ENCODE measurements around the gene APH1A. TPM values are rescaled to one million over a fixed set of nuclear protein-coding genes. Genes with fewer than 3 reads are reported as not detected.

APH1A gene
- polyA plus RNA-seq, 2 of the 4 experiments (the other 2 are of a cell fraction) = 109 to 118 TPM

DNA sequence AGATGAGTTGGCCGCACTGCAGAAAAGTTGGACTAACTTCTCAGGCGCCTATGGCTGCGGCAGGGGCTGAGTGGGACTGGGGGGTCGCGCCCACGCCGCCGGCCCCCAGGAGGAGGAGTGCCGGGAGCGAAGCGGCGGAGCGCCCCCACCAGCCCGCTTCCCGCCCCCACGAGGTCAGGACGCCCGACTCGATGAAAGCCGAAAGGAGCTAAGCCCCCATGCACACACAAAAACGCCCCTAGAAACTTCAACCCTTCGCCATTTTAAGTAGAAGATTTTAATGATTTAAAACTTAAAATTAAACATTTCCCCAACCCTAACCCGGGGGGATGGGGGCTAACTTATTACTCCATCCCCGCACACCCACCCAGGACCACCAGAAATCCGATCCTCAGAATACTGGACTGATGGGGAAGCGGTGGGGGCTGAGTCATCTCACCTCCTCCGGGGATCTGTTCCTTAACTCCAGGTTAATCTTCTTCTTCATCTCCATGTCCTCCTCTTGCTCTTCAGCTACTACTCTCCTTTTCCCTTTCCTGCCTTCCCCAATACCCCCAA, 33.4 kb downstream of the APH1A start:
- ChIA-PET POLR2A (interaction anchor here (0.6 to 1.0 kb wide), 4 partner anchors 11 to 394 kb away, joined by 3 read pairs; partner anchors contain the start of gene ENSA), CTCF (interaction anchor here (0.7 kb wide), 1 partner anchor 1132 kb away, joined by 3 read pairs; no protein-coding TSS in a partner anchor)
- ATAC-seq (peak; percentile 2 to 7; a peak in 2 of 6 replicates), FAIRE-seq (no peak), DNase-seq (ENCODE audit: low read depth in 1 of 2, low spot score in 1 of 2) (peak in 1 of 2 experiments; percentile 47)
- Histone ChIP-seq H3K4me2 (peak overlapping the region; percentile 89), H3K4me1 (peaks cover 15% of the 10 kb centered on the region), H3K4me3 (peak overlapping the region; percentile 77), H3K9me3 (no peaks in the 10 kb centered on the region), H3K27ac (peak overlapping the region; percentile 87 to 98)
- under 1% methylated on average over 26 of the region's 27 CpGs for WGBS (ENCODE audit: missing lambda C conversion rate)
- TF ChIP-seq, protein P1, sequence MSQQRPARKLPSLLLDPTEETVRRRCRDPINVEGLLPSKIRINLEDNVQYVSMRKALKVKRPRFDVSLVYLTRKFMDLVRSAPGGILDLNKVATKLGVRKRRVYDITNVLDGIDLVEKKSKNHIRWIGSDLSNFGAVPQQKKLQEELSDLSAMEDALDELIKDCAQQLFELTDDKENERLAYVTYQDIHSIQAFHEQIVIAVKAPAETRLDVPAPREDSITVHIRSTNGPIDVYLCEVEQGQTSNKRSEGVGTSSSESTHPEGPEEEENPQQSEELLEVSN (IDR thresholded peaks at IDR 0.05; ENCODE audit: borderline replicate concordance, low read depth) = 0 out of 2 replicates have a peak, but pooled peaks have one; percentile 6
- TF ChIP-seq HOXB5 (CRISPR knock-in tag; IDR thresholded peaks at IDR 0.05) (no peak), HEYL (CRISPR knock-in tag; IDR thresholded peaks at IDR 0.05) (no peak), TP53 (CRISPR knock-in tag; IDR thresholded peaks at IDR 0.05) (no peak)

DNA sequence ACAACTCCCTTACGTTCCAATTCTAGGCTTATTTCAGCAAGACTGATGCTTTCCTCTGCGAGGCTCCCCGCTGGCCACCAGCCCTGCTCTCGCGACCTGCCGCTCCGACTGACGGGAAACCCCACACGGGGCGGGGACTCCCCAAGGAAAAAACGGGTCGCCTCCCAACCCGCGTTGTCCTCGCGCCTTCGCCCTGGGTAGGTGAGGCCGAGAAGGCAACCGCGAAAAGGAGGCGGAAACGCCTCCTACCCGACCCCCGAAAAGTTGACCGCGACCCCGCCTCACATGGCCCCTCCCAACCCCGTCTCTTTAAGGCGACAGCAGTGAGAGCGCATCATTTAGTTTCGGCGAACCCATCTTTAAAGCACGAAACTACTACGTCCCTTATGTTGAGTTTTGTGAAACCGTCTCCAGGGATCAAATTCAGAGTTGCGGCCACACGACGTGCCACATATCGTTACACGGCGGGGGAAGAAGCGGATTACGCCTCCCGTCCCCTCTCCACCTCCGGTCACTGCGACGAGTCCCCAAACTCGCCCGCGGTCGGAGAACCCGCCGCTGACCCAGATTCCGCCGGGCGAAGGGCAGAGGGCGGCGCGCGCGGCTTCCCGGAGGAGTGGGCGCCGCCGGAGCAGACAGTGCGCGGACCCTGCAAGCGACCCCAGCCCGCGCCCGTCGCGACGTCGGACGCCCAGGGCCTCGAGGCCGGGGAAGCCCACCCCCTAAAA, 34.1 kb downstream of the APH1A start:
- FAIRE-seq = no peak
- Histone ChIP-seq H3K4me3 (peak overlapping the region; percentile 77), H3K4me1 (peaks cover 15% of the 10 kb centered on the region), H3K27ac (peak overlapping the region; percentile 87 to 98), H3K4me2 (peak overlapping the region; percentile 89), H3K9me3 (no peaks in the 10 kb centered on the region)
- TF ChIP-seq HEYL (CRISPR knock-in tag; IDR thresholded peaks at IDR 0.05) (no peak), PHF8 (IDR thresholded peaks at IDR 0.05; ENCODE audit: borderline replicate concordance, low read depth) (peak; percentile 24; the same call in 1 of the 2 replicates), RFX5 (IDR thresholded peaks at IDR 0.05) (no peak), CHD2 (IDR thresholded peaks at IDR 0.05; ENCODE audit: low read length, partially characterized antibody) (peak; percentile 34), RARB (CRISPR knock-in tag; IDR thresholded peaks at IDR 0.05) (no peak), POLR2A (IDR thresholded peaks at IDR 0.05; ENCODE audit: low read length) (peak; percentile 2)
- TF ChIP-seq, protein P1 (IDR thresholded peaks at IDR 0.05; ENCODE audit: borderline replicate concordance, low read depth) = peak; percentile 50
- TF ChIP-seq, protein P2, sequence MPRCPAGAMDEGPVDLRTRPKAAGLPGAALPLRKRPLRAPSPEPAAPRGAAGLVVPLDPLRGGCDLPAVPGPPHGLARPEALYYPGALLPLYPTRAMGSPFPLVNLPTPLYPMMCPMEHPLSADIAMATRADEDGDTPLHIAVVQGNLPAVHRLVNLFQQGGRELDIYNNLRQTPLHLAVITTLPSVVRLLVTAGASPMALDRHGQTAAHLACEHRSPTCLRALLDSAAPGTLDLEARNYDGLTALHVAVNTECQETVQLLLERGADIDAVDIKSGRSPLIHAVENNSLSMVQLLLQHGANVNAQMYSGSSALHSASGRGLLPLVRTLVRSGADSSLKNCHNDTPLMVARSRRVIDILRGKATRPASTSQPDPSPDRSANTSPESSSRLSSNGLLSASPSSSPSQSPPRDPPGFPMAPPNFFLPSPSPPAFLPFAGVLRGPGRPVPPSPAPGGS (IDR thresholded peaks at IDR 0.05) = 0 out of 3 replicates have a peak, but pooled peaks have one; percentile 19
- TF ChIP-seq, protein P3, sequence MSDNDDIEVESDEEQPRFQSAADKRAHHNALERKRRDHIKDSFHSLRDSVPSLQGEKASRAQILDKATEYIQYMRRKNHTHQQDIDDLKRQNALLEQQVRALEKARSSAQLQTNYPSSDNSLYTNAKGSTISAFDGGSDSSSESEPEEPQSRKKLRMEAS (IDR thresholded peaks at IDR 0.05) = peak; percentile 83
- TF ChIP-seq, protein P4, sequence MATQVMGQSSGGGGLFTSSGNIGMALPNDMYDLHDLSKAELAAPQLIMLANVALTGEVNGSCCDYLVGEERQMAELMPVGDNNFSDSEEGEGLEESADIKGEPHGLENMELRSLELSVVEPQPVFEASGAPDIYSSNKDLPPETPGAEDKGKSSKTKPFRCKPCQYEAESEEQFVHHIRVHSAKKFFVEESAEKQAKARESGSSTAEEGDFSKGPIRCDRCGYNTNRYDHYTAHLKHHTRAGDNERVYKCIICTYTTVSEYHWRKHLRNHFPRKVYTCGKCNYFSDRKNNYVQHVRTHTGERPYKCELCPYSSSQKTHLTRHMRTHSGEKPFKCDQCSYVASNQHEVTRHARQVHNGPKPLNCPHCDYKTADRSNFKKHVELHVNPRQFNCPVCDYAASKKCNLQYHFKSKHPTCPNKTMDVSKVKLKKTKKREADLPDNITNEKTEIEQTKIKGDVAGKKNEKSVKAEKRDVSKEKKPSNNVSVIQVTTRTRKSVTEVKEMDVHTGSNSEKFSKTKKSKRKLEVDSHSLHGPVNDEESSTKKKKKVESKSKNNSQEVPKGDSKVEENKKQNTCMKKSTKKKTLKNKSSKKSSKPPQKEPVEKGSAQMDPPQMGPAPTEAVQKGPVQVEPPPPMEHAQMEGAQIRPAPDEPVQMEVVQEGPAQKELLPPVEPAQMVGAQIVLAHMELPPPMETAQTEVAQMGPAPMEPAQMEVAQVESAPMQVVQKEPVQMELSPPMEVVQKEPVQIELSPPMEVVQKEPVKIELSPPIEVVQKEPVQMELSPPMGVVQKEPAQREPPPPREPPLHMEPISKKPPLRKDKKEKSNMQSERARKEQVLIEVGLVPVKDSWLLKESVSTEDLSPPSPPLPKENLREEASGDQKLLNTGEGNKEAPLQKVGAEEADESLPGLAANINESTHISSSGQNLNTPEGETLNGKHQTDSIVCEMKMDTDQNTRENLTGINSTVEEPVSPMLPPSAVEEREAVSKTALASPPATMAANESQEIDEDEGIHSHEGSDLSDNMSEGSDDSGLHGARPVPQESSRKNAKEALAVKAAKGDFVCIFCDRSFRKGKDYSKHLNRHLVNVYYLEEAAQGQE (IDR thresholded peaks at IDR 0.05) = peak; percentile 57
- 2% methylated on average over 71 of the region's 78 CpGs for WGBS (ENCODE audit: missing lambda C conversion rate)
- peak; percentile 62 to 73 for ATAC-seq
- DNase-seq (ENCODE audit: low read depth in 1 of 2, low spot score in 1 of 2) = peak; percentile 79 to 87
- POLR2A ChIA-PET = interaction anchor here (0.9 to 1.0 kb wide), 3 partner anchors 10 to 395 kb away, joined by 3 read pairs; partner anchors contain the start of gene ENSA
- CTCF ChIA-PET = interaction anchor here (0.5 to 0.9 kb wide), 3 partner anchors 22 to 1133 kb away, joined by 3 read pairs; no protein-coding TSS in a partner anchor

DNA sequence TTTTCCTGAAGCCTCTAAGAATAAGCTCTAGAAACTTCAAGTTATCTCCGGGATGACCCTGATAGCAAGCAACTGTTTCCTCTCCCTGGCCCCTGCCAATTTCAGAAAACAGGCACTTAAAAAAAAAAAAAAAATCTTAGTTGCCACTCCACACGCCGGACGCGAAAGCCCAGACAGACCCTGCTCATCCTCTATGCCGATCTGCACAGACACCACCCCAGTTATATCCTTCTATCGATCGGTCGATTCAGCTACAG, 34.6 kb downstream of the APH1A start:
- no peak for DNase-seq (ENCODE audit: low read depth in 1 of 2, low spot score in 1 of 2)
- Histone ChIP-seq H3K27ac (peak overlapping the region; percentile 87 to 98), H3K4me3 (peak overlapping the region; percentile 77), H3K4me2 (peak overlapping the region; percentile 89), H3K9me3 (no peaks in the 10 kb centered on the region), H3K4me1 (peaks cover 15% of the 10 kb centered on the region)
- ChIA-PET POLR2A (interaction anchor here (0.6 to 0.8 kb wide), 3 partner anchors 11 to 89 kb away, joined by 3 to 8 read pairs (median 6); no protein-coding TSS in a partner anchor), CTCF (interaction anchor here (0.5 to 0.9 kb wide), 2 partner anchors 22 to 629 kb away, joined by 3 read pairs; no protein-coding TSS in a partner anchor)
- no peak for FAIRE-seq
- ATAC-seq = no peak; a peak in 2 of 6 replicates
- WGBS (ENCODE audit: missing lambda C conversion rate) = 2% methylated on average over 9 of the region's 9 CpGs
- TF ChIP-seq, protein P5, sequence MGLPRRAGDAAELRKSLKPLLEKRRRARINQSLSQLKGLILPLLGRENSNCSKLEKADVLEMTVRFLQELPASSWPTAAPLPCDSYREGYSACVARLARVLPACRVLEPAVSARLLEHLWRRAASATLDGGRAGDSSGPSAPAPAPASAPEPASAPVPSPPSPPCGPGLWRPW (IDR thresholded peaks at IDR 0.05) = no peak
- TF ChIP-seq JUN (IDR thresholded peaks at IDR 0.05) = 0 out of 5 replicates have a peak, but pooled peaks of 1 of the 2 experiments have one; percentile 43

Data from A549 (cell line).